Suppressor macrophage (primary cell): ENCODE data around the gene RANBP17.
A peak's percentile ranks its signal among the peaks of the same experiment; 100 is the strongest.

Source experiments
- DNase-seq, 4 experiments: peaks; one replicate each; pipeline ENCODE4 v3.0.0-alpha.2; 2020 to 2022

The RANBP17 gene

GRCh38 chr5:171306781-171307591, 445.2 kb downstream of the RANBP17 start:
- no peak for DNase-seq

GRCh38 chr5:171307789-171308452, 446.1 kb downstream of the RANBP17 start:
- DNase-seq = no peak

DNA sequence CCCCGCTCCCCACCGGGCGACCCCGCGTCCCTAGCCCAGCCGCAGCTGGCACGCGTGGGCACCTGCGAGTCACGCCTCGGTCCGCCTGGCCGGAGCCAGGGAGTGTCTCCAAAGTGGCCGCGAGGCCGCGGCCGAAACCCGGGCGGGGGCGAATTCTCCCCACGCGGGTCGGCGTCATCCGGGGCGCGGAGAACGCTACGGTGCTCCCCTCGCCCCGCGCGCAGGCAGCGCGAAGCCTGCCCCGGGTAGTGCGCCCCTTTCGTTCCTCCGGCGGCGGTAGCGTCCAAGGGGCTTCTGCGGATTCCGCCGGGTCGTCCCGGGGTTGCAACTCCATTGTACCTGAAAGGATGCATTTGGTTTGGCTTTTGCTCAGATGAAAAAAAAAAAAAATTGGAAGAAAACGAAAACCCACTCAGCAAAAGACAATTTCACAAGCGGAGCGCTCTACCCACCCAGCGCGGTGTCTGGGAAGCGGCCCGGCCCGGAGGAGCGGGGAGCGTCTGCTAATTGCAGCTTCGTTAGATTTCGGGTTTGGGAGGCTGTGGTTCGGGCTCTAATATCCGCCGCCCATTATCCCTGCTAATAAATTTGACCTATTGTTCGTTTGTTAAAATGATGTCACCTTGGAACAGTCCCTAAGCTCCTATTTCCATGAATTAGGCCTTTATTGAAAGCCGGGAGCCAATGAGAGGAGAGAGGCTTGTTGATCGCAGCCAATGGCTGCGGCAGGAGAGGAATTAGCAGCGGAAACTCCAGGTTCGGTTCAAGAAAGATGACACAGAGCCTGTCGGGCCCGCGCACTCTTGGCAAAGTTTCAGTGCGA, 446.8 kb downstream of the RANBP17 start, which contains the start of gene TLX3:
Gene TLX3 (plus strand): TSS at position 796 of the 823 bp plus-strand sequence. CDS start 118 bp downstream, outside the sequence.
- DNase-seq = no peak

DNA sequence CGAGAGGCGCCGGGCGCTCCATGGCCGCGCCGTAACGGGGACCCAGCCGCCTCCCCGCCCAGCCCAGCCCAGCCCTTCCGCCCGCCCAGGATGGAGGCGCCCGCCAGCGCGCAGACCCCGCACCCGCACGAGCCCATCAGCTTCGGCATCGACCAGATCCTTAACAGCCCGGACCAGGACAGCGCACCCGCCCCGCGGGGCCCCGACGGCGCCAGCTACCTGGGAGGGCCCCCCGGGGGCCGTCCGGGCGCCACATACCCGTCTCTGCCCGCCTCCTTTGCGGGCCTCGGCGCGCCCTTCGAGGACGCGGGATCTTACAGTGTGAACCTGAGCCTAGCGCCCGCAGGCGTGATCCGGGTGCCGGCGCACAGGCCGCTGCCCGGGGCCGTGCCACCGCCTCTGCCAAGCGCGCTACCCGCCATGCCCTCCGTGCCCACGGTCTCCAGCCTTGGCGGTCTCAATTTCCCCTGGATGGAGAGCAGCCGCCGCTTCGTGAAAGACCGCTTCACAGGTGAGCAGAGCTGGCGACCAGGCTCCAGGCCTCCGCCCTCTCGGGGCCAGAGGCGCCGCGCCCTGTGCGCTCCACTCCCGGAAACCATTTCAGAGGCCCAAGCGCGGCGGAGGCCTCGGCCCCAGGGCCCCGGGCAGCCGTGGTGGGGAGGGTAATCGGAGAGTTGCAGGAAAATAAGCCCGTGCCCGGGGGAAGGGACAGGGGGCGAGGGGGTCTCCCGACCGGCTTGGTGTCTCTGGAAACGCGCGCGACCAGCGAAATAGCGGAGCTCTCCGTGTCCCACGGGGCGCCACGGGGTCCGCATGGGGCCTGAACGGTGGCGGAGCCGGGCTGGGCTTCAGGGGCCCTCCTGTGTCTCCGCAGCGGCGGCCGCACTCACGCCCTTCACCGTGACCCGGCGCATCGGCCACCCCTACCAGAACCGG, 447.7 kb downstream of the RANBP17 start:
- DNase-seq = no peak

DNA sequence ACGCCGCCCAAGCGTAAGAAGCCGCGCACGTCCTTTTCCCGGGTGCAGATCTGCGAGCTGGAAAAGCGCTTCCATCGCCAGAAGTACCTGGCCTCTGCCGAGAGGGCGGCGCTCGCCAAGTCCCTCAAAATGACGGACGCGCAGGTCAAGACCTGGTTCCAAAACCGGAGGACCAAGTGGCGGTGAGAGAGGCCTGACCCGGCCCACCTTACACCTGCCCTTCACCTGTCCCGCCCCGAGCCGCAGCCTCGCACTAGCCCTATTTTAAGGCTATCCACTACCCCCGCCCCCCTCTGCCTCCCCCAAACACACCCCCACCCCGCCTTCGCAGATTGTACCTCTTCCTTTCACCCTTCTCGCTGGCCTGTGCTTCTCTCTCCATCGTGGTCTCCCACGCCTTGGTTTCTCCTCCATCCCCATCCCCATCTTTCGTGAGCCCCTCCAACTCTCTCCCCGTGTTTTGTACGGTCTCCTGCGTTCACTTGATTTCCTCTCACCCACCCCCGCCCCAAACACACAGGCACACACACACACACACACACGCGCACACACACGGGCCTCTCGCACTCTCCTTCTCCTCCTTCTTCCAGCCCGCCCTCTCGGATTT, 448.5 kb downstream of the RANBP17 start:
- peak in 3 of 4 experiments; percentile 31 to 57 (median 52) for DNase-seq

- no peak for DNase-seq
These were observed 449.1 kb downstream of the RANBP17 start for GRCh38 chr5:171310819-171311321.

- DNase-seq = peak in 2 of 4 experiments; percentile 25 to 37
These were observed 449.7 kb downstream of the RANBP17 start for GRCh38 chr5:171311322-171312077.

- peak in 2 of 4 experiments; percentile 18 for DNase-seq
These were observed 450.5 kb downstream of the RANBP17 start for GRCh38 chr5:171312129-171312974.

- peak in 1 of 4 experiments; percentile 14 for DNase-seq
These were observed 451.8 kb downstream of the RANBP17 start for GRCh38 chr5:171313481-171314206.

- peak in 1 of 4 experiments; percentile 17 for DNase-seq
These were observed 453.0 kb downstream of the RANBP17 start for GRCh38 chr5:171314728-171315385.

DNA sequence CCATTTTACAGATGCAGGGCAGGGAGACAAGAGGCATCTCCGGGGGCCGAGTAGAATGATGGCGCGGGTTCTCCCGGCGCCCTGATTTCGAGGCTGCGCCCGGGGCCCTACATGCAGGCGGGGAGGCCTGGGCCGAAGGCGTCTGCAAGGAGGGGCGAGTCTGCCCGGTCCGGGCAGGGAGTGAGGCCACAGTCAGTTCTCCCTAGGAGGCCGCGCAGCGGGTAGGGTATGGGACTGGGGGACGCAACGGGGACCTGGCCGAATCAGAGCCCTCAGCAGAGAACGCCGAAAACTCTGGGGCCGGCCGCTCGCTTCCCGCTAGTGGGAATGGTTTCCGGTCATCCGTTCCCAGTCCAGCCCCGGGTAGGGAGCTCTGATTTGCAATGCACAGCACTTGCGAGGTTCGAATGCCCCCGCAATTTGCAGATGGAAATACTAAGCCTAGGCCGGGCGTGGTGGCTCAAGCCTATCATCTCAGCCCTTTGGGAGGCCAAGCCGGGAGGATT, 453.6 kb downstream of the RANBP17 start:
- DNase-seq = no peak

DNA sequence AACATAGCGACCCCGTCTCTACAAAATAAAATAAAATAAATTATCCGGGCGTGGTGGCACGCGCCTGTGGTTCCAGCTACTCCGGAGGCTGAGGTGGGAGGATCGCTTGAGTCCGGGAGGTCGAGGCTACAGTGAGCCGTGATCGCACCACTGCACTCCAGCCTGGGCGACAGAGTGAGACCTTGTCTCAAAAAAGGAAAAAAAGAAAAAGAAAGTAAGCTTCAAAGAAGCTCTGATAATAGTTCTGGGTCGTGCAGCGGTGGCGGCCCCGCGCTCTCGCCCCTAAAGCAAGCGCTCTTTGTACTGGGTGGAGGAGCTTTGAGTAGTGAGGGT, 454.1 kb downstream of the RANBP17 start:
- DNase-seq = no peak

GRCh38 chr5:171316258-171317121, 454.7 kb downstream of the RANBP17 start:
- peak in 1 of 4 experiments; percentile 18 for DNase-seq

GRCh38 chr5:171317230-171317629, 455.4 kb downstream of the RANBP17 start:
- DNase-seq = no peak

DNA sequence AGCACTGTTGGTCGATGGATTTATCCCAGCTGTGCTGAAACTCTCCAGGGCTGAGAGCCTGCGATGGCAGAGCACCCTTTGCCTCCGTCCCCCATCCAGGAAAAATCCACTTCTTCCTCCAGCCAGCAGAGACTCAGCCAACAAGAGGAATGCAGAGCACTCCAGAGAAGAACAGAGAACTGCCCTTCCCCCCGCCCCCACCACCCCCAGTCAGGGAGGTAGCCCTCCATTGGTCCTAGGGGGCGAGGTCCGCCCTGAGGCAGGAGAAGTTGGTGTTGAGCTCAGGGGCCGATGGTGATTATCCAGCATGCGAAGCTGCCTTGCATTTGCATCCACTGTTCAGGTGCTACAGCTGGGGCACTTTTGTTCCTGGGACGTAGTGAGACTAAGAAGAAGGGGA, 456.2 kb downstream of the RANBP17 start:
- no peak for DNase-seq

- DNase-seq = no peak
These were observed 459.6 kb downstream of the RANBP17 start for GRCh38 chr5:171321447-171321846.

DNA sequence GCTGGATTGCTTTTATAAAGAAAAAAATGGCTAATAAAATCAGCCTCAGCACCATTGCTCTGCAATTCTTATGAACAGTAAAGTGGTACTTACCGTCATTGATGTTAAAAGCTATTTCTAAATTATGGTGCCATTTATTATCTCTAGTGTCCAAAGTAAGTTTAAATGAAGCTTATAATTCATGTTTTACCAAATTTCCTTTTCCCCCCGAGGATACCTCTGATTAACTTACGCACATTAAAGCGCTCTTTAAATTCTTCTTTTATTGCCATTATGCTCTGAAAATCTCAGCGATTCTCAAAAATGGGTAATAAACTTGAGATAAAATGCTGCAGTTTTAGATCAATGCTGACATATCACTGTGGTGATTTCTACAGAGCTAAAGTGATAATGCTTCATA, 460.7 kb downstream of the RANBP17 start:
- no peak for DNase-seq
